IMR-90 (cell line): Measurements from ENCODE around the gene SNAPIN.

Source experiments
- BHLHE40 ChIP-seq: fragments of 150-350 bp; IDR thresholded peaks from 2 replicates; pipeline ENCODE4 v1.6.1; 2016; ENCODE audit warnings: mild to moderate bottlenecking, low read depth, low read length
- CHD1 ChIP-seq: IDR thresholded peaks from 2 replicates; pipeline ENCODE4 v1.6.1; 2012; ENCODE audit warnings: low read depth, low read length, improper control_type of control experiment
- FOS ChIP-seq: fragments of 150-350 bp; IDR thresholded peaks from 2 replicates; pipeline ENCODE4 v1.6.1; 2016; ENCODE audit warnings: low read depth, low read length
- POLR2A ChIP-seq: IDR thresholded peaks from 2 replicates; pipeline ENCODE4 v1.6.1; 2012; ENCODE audit warnings: mild to moderate bottlenecking, low read depth, low read length
- RAD21 ChIP-seq: IDR thresholded peaks from 2 replicates; pipeline ENCODE4 v1.6.1; 2012; ENCODE audit warnings: low read length, improper control_type of control experiment
- RCOR1 ChIP-seq: IDR thresholded peaks from 2 replicates; pipeline ENCODE4 v1.6.1; 2012; ENCODE audit warnings: mild to moderate bottlenecking, low read length, improper control_type of control experiment; ENCODE audit not compliant: insufficient replicate concordance
- RFX5 ChIP-seq: IDR thresholded peaks from 2 replicates; pipeline ENCODE4 v1.8.0; 2012; ENCODE audit warnings: low read depth, mild to moderate bottlenecking, low read length, moderate library complexity
- USF2 ChIP-seq: fragments of 150-350 bp; IDR thresholded peaks from 2 replicates; pipeline ENCODE4 v1.6.1; 2017; ENCODE audit warnings: mild to moderate bottlenecking, antibody characterized with exemption, low read length, low read depth
- TF ChIP-seq, protein P1 (sequence below): conservative IDR thresholded peaks from 2 replicates; pipeline ENCODE4 v1.5.1; 2012; ENCODE audit warnings: mild to moderate bottlenecking, low read depth, low read length, improper control_type of control experiment

DNA sequence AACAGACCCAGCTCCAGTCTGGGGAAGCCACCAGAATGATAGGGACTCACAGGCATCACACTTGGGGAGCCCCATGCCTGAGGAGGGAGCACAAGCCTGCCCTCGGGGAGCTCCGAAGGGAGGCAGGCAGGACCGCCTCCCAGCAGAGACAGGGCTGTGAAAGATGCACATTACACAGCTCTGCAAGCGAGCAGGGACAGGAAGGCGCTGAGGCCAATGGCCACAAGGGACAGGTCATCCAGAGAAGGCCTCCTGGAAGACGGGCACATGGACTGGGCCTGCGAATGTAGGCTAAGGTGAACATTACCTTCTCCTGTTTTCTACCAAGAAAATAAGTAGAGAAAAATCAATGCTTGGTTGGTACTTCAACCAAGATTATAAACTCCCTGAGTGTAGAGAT lies 24.2 kb downstream of the SNAPIN start:
- TF ChIP-seq, protein P1, sequence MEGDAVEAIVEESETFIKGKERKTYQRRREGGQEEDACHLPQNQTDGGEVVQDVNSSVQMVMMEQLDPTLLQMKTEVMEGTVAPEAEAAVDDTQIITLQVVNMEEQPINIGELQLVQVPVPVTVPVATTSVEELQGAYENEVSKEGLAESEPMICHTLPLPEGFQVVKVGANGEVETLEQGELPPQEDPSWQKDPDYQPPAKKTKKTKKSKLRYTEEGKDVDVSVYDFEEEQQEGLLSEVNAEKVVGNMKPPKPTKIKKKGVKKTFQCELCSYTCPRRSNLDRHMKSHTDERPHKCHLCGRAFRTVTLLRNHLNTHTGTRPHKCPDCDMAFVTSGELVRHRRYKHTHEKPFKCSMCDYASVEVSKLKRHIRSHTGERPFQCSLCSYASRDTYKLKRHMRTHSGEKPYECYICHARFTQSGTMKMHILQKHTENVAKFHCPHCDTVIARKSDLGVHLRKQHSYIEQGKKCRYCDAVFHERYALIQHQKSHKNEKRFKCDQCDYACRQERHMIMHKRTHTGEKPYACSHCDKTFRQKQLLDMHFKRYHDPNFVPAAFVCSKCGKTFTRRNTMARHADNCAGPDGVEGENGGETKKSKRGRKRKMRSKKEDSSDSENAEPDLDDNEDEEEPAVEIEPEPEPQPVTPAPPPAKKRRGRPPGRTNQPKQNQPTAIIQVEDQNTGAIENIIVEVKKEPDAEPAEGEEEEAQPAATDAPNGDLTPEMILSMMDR, result no peak
- no peak for TF ChIP-seq POLR2A
- no peak for TF ChIP-seq RFX5
- TF ChIP-seq BHLHE40, result no peak
- no peak for TF ChIP-seq FOS
- TF ChIP-seq RCOR1, result no peak
- no peak for TF ChIP-seq RAD21
- no peak for TF ChIP-seq USF2
- TF ChIP-seq CHD1, result no peak
